ENCODE measurements around the gene MYOF.
A peak's percentile ranks its signal among the peaks of the same experiment; 100 is the strongest.

MYOF gene

GRCh38 chr10:93403152-93404047 lies 78.7 kb downstream of the MYOF start:
- H3K9ac ChIP-seq (ENCODE audit: low read length) = no peak overlapping the region
- H3K36me3 ChIP-seq (ENCODE audit: control insufficient read depth, insufficient read depth, low read length, severe bottlenecking) = peaks cover 74% of the 10 kb centered on the region
- H3K9me3 ChIP-seq (ENCODE audit: control insufficient read depth, low read length) = no peaks in the 10 kb centered on the region
- H3K4me1 ChIP-seq (ENCODE audit: control insufficient read depth, insufficient read depth, low read length) = peaks cover 5% of the 10 kb centered on the region
- H3K4me3 ChIP-seq (ENCODE audit: low read length) = no peak overlapping the region
- peak; percentile 33 for DNase-seq (ENCODE audit: low read depth)
- H3K27me3 ChIP-seq (replicated peaks; ENCODE audit: control insufficient read depth, insufficient read depth, low read length) = no peaks in the 10 kb centered on the region

GRCh38 chr10:93402192-93402591 lies 79.9 kb downstream of the MYOF start:
- Histone ChIP-seq H3K9me3 (ENCODE audit: control insufficient read depth, low read length) (no peaks in the 10 kb centered on the region), H3K4me1 (ENCODE audit: control insufficient read depth, insufficient read depth, low read length) (peaks cover 5% of the 10 kb centered on the region), H3K36me3 (ENCODE audit: control insufficient read depth, insufficient read depth, low read length, severe bottlenecking) (peaks cover 80% of the 10 kb centered on the region)

GRCh38 chr10:93398528-93398927 lies 83.6 kb downstream of the MYOF start:
- Histone ChIP-seq H3K9ac (ENCODE audit: low read length) (no peak overlapping the region), H3K4me1 (ENCODE audit: control insufficient read depth, insufficient read depth, low read length) (peaks cover 5% of the 10 kb centered on the region), H3K27me3 (replicated peaks; ENCODE audit: control insufficient read depth, insufficient read depth, low read length) (no peaks in the 10 kb centered on the region), H3K4me3 (ENCODE audit: low read length) (no peak overlapping the region), H3K9me3 (ENCODE audit: control insufficient read depth, low read length) (no peaks in the 10 kb centered on the region), H3K36me3 (ENCODE audit: control insufficient read depth, insufficient read depth, low read length, severe bottlenecking) (peaks cover 87% of the 10 kb centered on the region)
- no peak for DNase-seq (ENCODE audit: low read depth)

More at GRCh38 chr10:93402192-93402591, 79.9 kb downstream of the MYOF start:
- Histone ChIP-seq H3K9ac (ENCODE audit: low read length) (no peak overlapping the region), H3K27me3 (replicated peaks; ENCODE audit: control insufficient read depth, insufficient read depth, low read length) (no peaks in the 10 kb centered on the region), H3K4me3 (ENCODE audit: low read length) (no peak overlapping the region)
- DNase-seq (ENCODE audit: low read depth) = no peak

GRCh38 chr10:93397020-93397419 lies 85.1 kb downstream of the MYOF start:
- Histone ChIP-seq H3K27me3 (replicated peaks; ENCODE audit: control insufficient read depth, insufficient read depth, low read length) (no peaks in the 10 kb centered on the region), H3K9me3 (ENCODE audit: control insufficient read depth, low read length) (no peaks in the 10 kb centered on the region), H3K36me3 (ENCODE audit: control insufficient read depth, insufficient read depth, low read length, severe bottlenecking) (peaks cover 85% of the 10 kb centered on the region), H3K4me3 (ENCODE audit: low read length) (no peak overlapping the region), H3K9ac (ENCODE audit: low read length) (no peak overlapping the region), H3K4me1 (ENCODE audit: control insufficient read depth, insufficient read depth, low read length) (peaks cover 14% of the 10 kb centered on the region)
- DNase-seq (ENCODE audit: low read depth) = peak; percentile 79

GRCh38 chr10:93393211-93393610 lies 88.9 kb downstream of the MYOF start:
- no peak for DNase-seq (ENCODE audit: low read depth)
- Histone ChIP-seq H3K9ac (ENCODE audit: low read length) (no peak overlapping the region), H3K4me1 (ENCODE audit: control insufficient read depth, insufficient read depth, low read length) (peaks cover 26% of the 10 kb centered on the region), H3K27me3 (replicated peaks; ENCODE audit: control insufficient read depth, insufficient read depth, low read length) (no peaks in the 10 kb centered on the region), H3K4me3 (ENCODE audit: low read length) (no peak overlapping the region), H3K9me3 (ENCODE audit: control insufficient read depth, low read length) (no peaks in the 10 kb centered on the region), H3K36me3 (ENCODE audit: control insufficient read depth, insufficient read depth, low read length, severe bottlenecking) (peaks cover 79% of the 10 kb centered on the region)

- Histone ChIP-seq H3K9ac (ENCODE audit: low read length) (no peak overlapping the region), H3K4me3 (ENCODE audit: low read length) (no peak overlapping the region), H3K4me1 (ENCODE audit: control insufficient read depth, insufficient read depth, low read length) (peaks cover 34% of the 10 kb centered on the region), H3K27me3 (replicated peaks; ENCODE audit: control insufficient read depth, insufficient read depth, low read length) (no peaks in the 10 kb centered on the region), H3K9me3 (ENCODE audit: control insufficient read depth, low read length) (no peaks in the 10 kb centered on the region), H3K36me3 (ENCODE audit: control insufficient read depth, insufficient read depth, low read length, severe bottlenecking) (peaks cover 76% of the 10 kb centered on the region)
- DNase-seq (ENCODE audit: low read depth) = no peak
These were observed 90.0 kb downstream of the MYOF start for GRCh38 chr10:93392121-93392520.

- peaks cover 68% of the 10 kb centered on the region for H3K36me3 ChIP-seq (ENCODE audit: control insufficient read depth, insufficient read depth, low read length, severe bottlenecking)
- no peak for DNase-seq (ENCODE audit: low read depth)
These were observed 91.6 kb downstream of the MYOF start for GRCh38 chr10:93390306-93391090.

GRCh38 chr10:93386631-93387369 lies 95.3 kb downstream of the MYOF start:
- peak; percentile 49 for DNase-seq (ENCODE audit: low read depth)
- peaks cover 57% of the 10 kb centered on the region for H3K36me3 ChIP-seq (ENCODE audit: control insufficient read depth, insufficient read depth, low read length, severe bottlenecking)

More at GRCh38 chr10:93390306-93391090, 91.6 kb downstream of the MYOF start:
- Histone ChIP-seq H3K4me3 (ENCODE audit: low read length) (no peak overlapping the region), H3K9me3 (ENCODE audit: control insufficient read depth, low read length) (no peaks in the 10 kb centered on the region), H3K4me1 (ENCODE audit: control insufficient read depth, insufficient read depth, low read length) (peaks cover 44% of the 10 kb centered on the region), H3K9ac (ENCODE audit: low read length) (no peak overlapping the region), H3K27me3 (replicated peaks; ENCODE audit: control insufficient read depth, insufficient read depth, low read length) (no peaks in the 10 kb centered on the region)

GRCh38 chr10:93385345-93385744 lies 96.8 kb downstream of the MYOF start:
- H3K27me3 ChIP-seq (replicated peaks; ENCODE audit: control insufficient read depth, insufficient read depth, low read length) = no peaks in the 10 kb centered on the region
- H3K4me3 ChIP-seq (ENCODE audit: low read length) = no peak overlapping the region
- H3K4me1 ChIP-seq (ENCODE audit: control insufficient read depth, insufficient read depth, low read length) = peaks cover 47% of the 10 kb centered on the region
- no peak for DNase-seq (ENCODE audit: low read depth)
- peaks cover 67% of the 10 kb centered on the region for H3K36me3 ChIP-seq (ENCODE audit: control insufficient read depth, insufficient read depth, low read length, severe bottlenecking)
- H3K9ac ChIP-seq (ENCODE audit: low read length) = no peak overlapping the region
- no peaks in the 10 kb centered on the region for H3K9me3 ChIP-seq (ENCODE audit: control insufficient read depth, low read length)

More at GRCh38 chr10:93386631-93387369, 95.3 kb downstream of the MYOF start:
- peaks cover 45% of the 10 kb centered on the region for H3K4me1 ChIP-seq (ENCODE audit: control insufficient read depth, insufficient read depth, low read length)
- H3K4me3 ChIP-seq (ENCODE audit: low read length) = peak overlapping the region; percentile 37
- H3K9me3 ChIP-seq (ENCODE audit: control insufficient read depth, low read length) = no peaks in the 10 kb centered on the region
- peak overlapping the region; percentile 63 for H3K9ac ChIP-seq (ENCODE audit: low read length)
- H3K27me3 ChIP-seq (replicated peaks; ENCODE audit: control insufficient read depth, insufficient read depth, low read length) = no peaks in the 10 kb centered on the region

GRCh38 chr10:93384006-93384405 lies 98.1 kb downstream of the MYOF start:
- H3K36me3 ChIP-seq (ENCODE audit: control insufficient read depth, insufficient read depth, low read length, severe bottlenecking) = peaks cover 71% of the 10 kb centered on the region
- H3K4me1 ChIP-seq (ENCODE audit: control insufficient read depth, insufficient read depth, low read length) = peaks cover 52% of the 10 kb centered on the region
- H3K27me3 ChIP-seq (replicated peaks; ENCODE audit: control insufficient read depth, insufficient read depth, low read length) = no peaks in the 10 kb centered on the region
- no peaks in the 10 kb centered on the region for H3K9me3 ChIP-seq (ENCODE audit: control insufficient read depth, low read length)
- DNase-seq (ENCODE audit: low read depth) = peak; percentile 39
- H3K9ac ChIP-seq (ENCODE audit: low read length) = peak overlapping the region; percentile 61
- peak overlapping the region; percentile 23 for H3K4me3 ChIP-seq (ENCODE audit: low read length)

Measured in adipocyte (in vitro differentiated cells).